Adipocyte (in vitro differentiated cells): ENCODE results near the gene FSTL4.
"Not testable (repeated sequence)": the region's sequence is repeated elsewhere in the genome, so short reads cannot be mapped to it uniquely, and the experiment has no call there.

Experiments used
- DNase-seq: peaks from one replicate; pipeline ENCODE4 v3.0.0-alpha.2; 2015; ENCODE audit warnings: low read depth
- H3K27me3 ChIP-seq: replicated peaks from 2 replicates; pipeline ENCODE4 v1.7.0; 2013; ENCODE audit warnings: mild to moderate bottlenecking, low read length, moderate library complexity; ENCODE audit not compliant: control insufficient read depth, insufficient read depth
- H3K36me3 ChIP-seq: 2 replicates; pipeline ENCODE4 v1.7.0; 2013; ENCODE audit warnings: low read length, mild to moderate bottlenecking, moderate library complexity; ENCODE audit not compliant: control insufficient read depth, insufficient read depth, severe bottlenecking
- H3K4me1 ChIP-seq: 2 replicates; pipeline ENCODE4 v1.7.0; 2013; ENCODE audit warnings: mild to moderate bottlenecking, low read length, moderate library complexity; ENCODE audit not compliant: control insufficient read depth, insufficient read depth
- H3K4me3 ChIP-seq: 2 replicates; pipeline ENCODE4 v1.7.0; 2013; ENCODE audit warnings: mild to moderate bottlenecking, low read length, moderate library complexity
- H3K9ac ChIP-seq: 2 replicates; pipeline ENCODE4 v1.7.0; 2013; ENCODE audit warnings: mild to moderate bottlenecking, low read length, moderate library complexity
- H3K9me3 ChIP-seq: 2 replicates; pipeline ENCODE4 v1.7.0; 2013; ENCODE audit warnings: mild to moderate bottlenecking, low read length, moderate library complexity; ENCODE audit not compliant: control insufficient read depth

FSTL4 gene

GRCh38 chr5:133189881-133190280 lies 422.5 kb downstream of the FSTL4 start:
- H3K9me3 ChIP-seq: no peaks in the 10 kb centered on the region
- DNase-seq: no peak
- no peak overlapping the region for H3K9ac ChIP-seq
- H3K27me3 ChIP-seq: peaks cover 25% of the 10 kb centered on the region
- no peaks in the 10 kb centered on the region for H3K36me3 ChIP-seq
- H3K4me1 ChIP-seq: no peaks in the 10 kb centered on the region
- H3K4me3 ChIP-seq: no peak overlapping the region

GRCh38 chr5:133179405-133179804 lies 432.9 kb downstream of the FSTL4 start:
- Histone ChIP-seq H3K9ac (no peak overlapping the region), H3K36me3 (no peaks in the 10 kb centered on the region), H3K27me3 (peaks cover under 1% of the 10 kb centered on the region), H3K4me1 (no peaks in the 10 kb centered on the region), H3K9me3 (no peaks in the 10 kb centered on the region), H3K4me3 (no peak overlapping the region)
- no peak for DNase-seq

GRCh38 chr5:133170756-133171387 lies 441.5 kb downstream of the FSTL4 start:
- not testable (repeated sequence) for H3K4me3 ChIP-seq, DNase-seq, H3K36me3 ChIP-seq, H3K27me3 ChIP-seq, H3K4me1 ChIP-seq, H3K9ac ChIP-seq
- H3K9me3 ChIP-seq: peaks cover 12% of the 10 kb centered on the region

GRCh38 chr5:133164759-133165158 lies 447.6 kb downstream of the FSTL4 start:
- no peaks in the 10 kb centered on the region for H3K27me3 ChIP-seq
- DNase-seq: no peak
- no peak overlapping the region for H3K9ac ChIP-seq
- no peak overlapping the region for H3K4me3 ChIP-seq
- peaks cover 12% of the 10 kb centered on the region for H3K9me3 ChIP-seq
- H3K36me3 ChIP-seq: no peaks in the 10 kb centered on the region
- H3K4me1 ChIP-seq: no peaks in the 10 kb centered on the region

- Histone ChIP-seq H3K9ac (no peak overlapping the region), H3K36me3 (no peaks in the 10 kb centered on the region), H3K27me3 (no peaks in the 10 kb centered on the region), H3K4me1 (no peaks in the 10 kb centered on the region), H3K9me3 (peaks cover 9% of the 10 kb centered on the region), H3K4me3 (no peak overlapping the region)
- DNase-seq: no peak
Observed at GRCh38 chr5:133163839-133164238, 448.5 kb downstream of the FSTL4 start.

- no peak for DNase-seq
- H3K9me3 ChIP-seq: no peaks in the 10 kb centered on the region
- no peaks in the 10 kb centered on the region for H3K4me1 ChIP-seq
Observed at GRCh38 chr5:133159543-133159942, 452.8 kb downstream of the FSTL4 start.

GRCh38 chr5:133155326-133155969 lies 456.9 kb downstream of the FSTL4 start:
- DNase-seq: no peak
- H3K4me1 ChIP-seq: no peaks in the 10 kb centered on the region
- H3K4me3 ChIP-seq: no peak overlapping the region
- H3K9me3 ChIP-seq: no peaks in the 10 kb centered on the region
- H3K9ac ChIP-seq: no peak overlapping the region
- no peaks in the 10 kb centered on the region for H3K36me3 ChIP-seq
- H3K27me3 ChIP-seq: no peaks in the 10 kb centered on the region

More at GRCh38 chr5:133159543-133159942, 452.8 kb downstream of the FSTL4 start:
- no peak overlapping the region for H3K9ac ChIP-seq
- no peaks in the 10 kb centered on the region for H3K27me3 ChIP-seq
- H3K4me3 ChIP-seq: no peak overlapping the region
- no peaks in the 10 kb centered on the region for H3K36me3 ChIP-seq

GRCh38 chr5:133154274-133155075 lies 457.9 kb downstream of the FSTL4 start:
- H3K4me3 ChIP-seq: no peak overlapping the region
- H3K9ac ChIP-seq: no peak overlapping the region
- no peaks in the 10 kb centered on the region for H3K9me3 ChIP-seq

GRCh38 chr5:133150909-133151544 lies 461.3 kb downstream of the FSTL4 start:
- no peak for DNase-seq
- H3K4me3 ChIP-seq: no peak overlapping the region
- no peak overlapping the region for H3K9ac ChIP-seq
- no peaks in the 10 kb centered on the region for H3K9me3 ChIP-seq
- H3K27me3 ChIP-seq: peaks cover 12% of the 10 kb centered on the region
- no peaks in the 10 kb centered on the region for H3K36me3 ChIP-seq
- no peaks in the 10 kb centered on the region for H3K4me1 ChIP-seq

More at GRCh38 chr5:133154274-133155075, 457.9 kb downstream of the FSTL4 start:
- no peaks in the 10 kb centered on the region for H3K27me3 ChIP-seq
- no peaks in the 10 kb centered on the region for H3K36me3 ChIP-seq
- no peaks in the 10 kb centered on the region for H3K4me1 ChIP-seq
- DNase-seq: no peak

GRCh38 chr5:133149345-133149744 lies 463.0 kb downstream of the FSTL4 start:
- Histone ChIP-seq H3K9me3 (peaks cover 1% of the 10 kb centered on the region), H3K27me3 (peaks cover 12% of the 10 kb centered on the region), H3K9ac (no peak overlapping the region), H3K4me1 (no peaks in the 10 kb centered on the region), H3K36me3 (no peaks in the 10 kb centered on the region), H3K4me3 (no peak overlapping the region)
- no peak for DNase-seq
